DMS79 (cell line): ENCODE measurements around the gene UNC13A.

Source experiments
- DNase-seq: peaks from one replicate; lab custom pipeline; 2025; lab: John Stamatoyannopoulos, UW

Gene UNC13A

DNA sequence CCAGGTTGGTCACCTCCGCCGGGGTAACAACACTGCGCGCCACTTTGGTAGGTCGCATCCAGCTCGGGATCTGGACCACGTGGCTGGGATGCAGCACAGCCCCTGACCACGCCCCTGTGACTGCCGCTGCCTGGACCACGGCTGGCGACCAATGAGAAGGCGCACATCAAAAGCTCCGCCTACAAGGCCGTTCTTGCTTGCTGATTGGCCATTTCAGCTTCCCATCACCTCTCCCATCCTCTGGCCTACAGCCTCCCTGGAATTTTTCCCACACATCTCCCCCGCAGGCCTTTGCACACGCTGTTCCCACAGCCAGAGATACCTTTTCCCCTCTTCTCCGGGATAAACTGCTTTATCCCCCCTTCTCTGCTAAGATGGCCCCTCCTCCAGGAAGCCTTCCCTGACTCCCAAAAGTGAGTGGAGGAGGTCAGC is 18.6 kb upstream of the UNC13A start:
- no peak for DNase-seq

DNA sequence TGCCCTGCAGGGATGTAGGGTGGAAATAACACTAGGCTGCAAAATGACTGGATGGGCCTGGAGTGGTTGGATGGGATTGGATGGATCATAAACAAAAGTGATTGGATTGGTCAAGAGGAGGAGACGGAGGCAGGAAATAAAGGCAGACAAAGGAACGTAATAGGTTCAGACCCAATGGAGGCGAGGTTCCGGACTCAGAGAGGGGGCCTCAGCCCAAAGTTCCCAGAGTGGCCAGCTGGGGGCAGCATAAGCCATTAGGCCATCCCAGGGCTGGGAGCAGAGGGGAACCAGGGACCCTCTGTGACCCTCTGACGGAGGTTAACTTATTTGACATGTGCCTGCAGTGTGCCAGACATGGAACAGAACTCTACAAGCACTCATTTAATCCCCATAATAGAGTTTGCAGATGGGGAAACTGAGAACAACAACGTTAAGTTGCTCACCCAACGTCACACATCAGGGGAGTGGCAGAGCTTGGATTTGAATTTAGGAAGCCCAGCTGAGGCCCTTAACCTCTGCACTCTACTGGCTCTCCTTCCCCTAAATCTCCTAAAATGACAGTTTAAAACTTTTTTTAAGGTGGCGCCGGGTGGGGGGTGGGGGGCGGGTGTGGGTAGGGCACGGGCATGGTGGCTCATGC is 15.8 kb upstream of the UNC13A start:
- no peak for DNase-seq

DNA sequence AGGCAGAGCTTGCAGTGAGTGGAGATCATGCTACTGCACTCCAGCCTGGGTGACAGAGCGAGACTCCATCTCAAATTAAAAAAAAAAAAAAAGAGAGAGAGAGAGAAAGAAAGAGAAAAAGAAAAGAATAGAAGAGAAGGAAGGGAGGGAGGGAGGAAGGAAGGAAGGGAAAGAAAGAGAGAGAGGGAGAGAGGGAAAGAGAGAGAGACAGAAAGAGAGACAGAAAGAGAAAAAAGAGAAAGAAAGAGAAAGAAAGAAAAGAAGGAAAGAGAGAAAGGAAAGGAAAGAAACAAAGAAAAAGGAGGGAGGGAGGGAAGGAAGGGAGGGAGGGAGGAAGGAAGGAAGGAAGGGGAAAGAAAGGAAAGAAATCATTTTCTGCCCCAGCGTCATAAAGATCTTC is 7.0 kb upstream of the UNC13A start:
- DNase-seq, result no peak

DNA sequence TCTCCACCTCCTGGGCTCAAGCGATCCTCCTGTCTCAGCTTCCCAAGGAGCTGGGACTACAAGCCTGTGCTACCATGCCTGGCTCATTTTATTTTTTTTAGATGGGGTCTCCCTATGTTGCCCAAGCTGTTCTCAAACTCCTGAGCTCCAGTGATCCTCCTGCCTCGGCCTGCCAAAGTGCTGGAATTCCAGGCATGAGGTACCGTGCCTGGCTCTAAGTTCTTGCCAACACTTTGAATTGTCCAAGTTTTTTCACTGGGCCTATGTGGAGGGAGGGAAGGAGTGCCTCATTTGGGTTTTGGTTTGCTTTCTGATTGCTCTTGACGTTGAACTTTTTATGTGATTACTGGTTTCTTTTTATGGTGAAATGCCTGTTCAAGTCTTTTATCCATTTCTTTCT is 4.4 kb upstream of the UNC13A start:
- no peak for DNase-seq

DNA sequence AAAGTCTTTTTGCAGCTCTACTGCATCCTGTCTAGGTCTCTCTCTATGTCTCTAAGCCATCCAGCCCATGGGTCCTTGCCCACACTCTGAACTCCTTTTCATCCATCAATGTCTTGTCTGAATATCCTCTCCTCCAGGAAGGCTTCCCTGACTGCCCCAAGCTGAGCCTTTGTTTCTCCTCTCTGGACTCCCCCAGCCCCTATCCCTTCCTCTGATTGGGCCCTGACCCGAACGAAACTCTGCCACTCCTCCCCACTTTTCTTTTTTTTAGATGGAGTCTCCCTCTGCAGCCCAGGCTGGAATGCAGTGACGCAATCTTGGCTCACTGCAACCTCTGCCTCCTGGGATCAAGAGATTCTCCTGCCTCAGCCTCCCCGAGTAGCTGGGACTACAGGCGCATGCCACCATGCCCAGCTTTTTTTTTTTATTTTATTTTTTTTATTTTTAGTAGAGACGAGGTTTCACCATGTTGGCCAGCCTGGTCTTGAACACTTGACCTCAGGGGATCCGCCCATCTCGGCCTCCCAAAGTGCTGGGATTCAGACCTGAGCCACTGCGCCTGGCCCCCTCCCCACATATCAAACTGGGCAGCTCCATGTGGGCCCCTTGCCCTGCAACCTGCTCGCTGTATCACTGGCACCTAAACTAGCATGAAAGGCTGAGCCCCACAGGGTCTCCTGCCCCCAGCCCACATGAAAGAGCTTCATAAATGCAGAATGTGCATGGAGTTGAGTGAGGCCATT is 870 bp upstream of the UNC13A start:
- DNase-seq, result no peak

DNA sequence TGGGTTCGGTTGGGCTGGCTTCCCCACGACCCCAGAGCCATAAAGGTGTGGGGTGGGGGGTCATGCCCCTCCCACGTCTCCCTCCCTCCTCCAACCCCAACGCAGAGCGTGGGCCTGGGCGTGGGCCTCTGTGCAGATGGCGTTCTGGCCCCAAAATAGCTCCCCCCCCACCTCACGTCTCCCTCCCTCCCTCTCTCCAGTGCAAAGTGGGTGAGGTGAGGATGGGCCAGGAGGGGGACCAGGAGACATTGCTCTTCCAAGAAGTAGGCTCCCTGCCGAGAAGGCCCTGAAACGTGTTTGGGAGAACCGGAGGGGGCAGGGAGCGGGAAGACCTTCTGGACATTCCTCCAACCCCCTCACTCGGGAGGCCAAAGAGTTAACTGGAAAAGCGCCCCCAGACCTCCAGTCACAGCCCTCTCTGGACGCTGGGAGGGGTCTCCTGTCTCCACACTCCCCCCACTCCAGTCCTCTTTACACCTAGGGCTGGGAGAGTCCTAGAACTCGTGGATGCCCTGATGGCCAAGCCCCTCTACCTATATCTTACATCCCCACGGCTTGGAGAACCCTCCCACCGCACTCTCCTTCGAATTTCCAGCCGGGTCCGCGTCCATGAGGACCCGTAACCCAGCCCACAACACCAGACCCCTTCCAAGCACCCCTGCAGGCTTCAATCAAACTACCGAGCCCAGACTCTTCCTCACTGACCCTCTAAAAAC is 855 bp downstream of the UNC13A start:
- no peak for DNase-seq

DNA sequence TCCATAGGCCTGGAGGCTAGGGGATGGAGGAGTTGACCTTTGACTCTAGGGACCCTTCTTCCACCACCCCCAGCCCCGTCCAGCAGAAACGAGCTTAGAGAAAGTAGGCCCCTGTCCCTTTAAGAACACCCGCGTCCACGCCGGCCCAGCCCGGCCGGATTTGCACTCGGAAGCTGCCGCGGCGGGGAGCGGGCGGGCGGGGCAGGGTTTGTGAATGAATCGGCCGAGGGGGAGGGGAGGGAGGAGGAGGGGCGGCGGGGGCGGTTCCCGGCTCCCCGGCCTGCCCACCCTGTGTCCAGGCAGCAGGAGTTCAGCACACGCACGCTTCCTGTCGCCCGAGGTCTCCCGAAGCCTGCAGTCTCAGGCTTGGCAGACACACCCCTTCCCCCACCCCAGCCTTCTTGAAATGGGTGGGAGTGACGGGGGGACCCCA is 1.5 kb downstream of the UNC13A start:
- no peak for DNase-seq

DNA sequence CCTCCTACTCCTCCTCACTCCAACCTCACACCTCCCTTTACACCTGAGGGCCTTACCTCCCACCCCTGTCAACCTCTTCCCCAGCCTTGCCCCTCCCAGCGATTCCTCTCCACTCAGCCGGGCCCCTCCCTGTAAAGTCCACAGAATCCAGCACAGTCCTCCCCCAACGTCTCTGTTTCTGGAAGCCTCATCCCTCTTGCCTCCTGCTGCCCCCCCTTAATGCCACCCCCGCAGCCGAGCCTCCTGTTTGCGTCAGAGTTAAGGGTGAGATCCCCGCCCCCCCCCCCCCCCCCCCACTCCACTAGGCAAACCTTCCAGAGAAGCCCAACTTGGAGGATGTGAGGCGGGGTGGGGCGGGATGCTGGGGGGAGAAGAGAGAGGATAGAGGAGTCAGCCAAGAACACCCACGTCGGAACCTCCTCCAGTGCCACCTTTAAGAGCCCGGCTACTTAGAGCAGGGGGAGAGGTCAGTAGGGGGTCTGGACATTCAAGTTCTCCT is 2.1 kb downstream of the UNC13A start:
- DNase-seq, result no peak

DNA sequence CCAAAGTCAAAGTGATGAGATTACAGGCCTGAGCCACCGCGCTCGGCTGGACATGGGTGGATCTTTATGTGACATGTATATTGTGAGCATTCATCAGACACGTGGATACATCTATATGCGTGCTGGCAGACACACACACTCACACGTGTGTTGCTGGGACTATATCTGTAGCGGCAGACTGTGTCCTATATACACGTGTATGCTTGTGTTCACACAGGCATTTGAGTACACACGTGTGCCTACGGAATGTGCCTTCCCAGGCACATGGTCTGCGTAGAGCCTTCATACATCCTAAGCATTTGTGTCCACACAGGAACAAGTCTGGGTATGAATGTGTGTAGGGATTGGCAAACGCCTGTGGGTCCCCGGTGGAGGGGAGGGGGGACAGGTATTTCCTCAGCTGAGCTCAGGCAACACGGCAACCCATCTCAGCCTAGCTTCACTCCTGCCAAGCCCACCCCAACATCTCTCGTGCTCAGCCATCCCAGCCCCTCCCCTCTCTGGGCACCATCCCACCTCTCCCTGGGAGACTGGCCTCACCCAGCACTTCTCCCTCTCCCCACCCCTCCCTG is 2.6 kb downstream of the UNC13A start:
- DNase-seq, result no peak

DNA sequence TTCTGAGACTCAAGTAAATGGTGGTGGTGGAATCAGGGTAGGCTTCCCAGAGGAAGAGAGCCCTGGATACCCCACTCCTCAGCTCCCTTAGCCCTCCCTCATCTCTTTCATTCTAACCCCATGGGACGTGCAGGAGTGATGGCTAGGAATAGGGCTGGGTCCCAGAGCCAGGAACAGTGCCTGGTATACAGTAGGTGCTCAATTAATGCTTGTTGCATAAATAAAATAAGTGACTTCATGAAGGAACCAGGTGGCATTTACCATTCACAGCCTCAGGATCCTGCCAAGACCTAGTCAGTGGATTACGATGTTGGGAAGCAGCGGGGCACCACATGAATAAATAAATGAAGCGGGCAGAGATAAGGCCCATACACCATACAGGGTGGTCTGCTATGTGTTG is 3.9 kb downstream of the UNC13A start:
- no peak for DNase-seq

DNA sequence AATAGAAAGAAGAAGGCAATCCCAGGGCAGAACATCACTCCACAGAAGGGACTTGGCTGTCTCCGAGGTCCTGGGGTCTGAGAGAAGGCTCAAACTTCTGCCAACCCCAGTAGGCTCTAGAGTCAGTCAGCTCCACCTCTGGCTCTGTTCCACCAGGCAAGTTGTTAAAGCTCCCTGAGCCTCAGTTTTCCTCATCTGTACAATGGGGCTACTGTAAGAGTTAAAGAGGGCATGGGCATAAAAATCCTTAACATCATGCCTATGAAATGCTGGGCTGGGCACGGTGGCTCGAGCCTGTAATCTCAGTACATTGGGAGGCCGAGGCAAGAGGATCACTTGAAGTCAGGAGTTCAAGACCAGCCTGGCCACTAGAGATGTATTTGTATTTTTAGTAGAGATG is 5.1 kb downstream of the UNC13A start:
- DNase-seq, result no peak

DNA sequence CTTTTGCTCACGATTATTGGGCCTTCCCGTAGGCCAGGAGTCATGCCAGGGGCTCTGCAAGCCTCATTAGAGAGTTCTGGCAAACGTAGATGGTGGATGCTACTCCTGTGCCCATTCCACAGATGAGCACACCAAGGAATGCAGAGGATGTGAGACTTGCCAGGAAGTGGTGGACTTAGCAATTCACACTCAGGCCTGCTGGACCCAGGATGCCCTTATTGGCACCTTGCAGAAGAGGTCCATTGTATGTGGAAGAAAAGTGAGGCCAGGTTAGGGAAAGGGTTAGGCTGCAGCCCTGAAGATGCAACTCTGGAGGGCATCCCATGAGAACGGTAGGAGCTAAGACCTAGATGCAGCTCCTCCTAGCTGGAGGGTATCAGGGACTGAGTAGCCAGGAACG is 5.9 kb downstream of the UNC13A start:
- DNase-seq, result no peak

DNA sequence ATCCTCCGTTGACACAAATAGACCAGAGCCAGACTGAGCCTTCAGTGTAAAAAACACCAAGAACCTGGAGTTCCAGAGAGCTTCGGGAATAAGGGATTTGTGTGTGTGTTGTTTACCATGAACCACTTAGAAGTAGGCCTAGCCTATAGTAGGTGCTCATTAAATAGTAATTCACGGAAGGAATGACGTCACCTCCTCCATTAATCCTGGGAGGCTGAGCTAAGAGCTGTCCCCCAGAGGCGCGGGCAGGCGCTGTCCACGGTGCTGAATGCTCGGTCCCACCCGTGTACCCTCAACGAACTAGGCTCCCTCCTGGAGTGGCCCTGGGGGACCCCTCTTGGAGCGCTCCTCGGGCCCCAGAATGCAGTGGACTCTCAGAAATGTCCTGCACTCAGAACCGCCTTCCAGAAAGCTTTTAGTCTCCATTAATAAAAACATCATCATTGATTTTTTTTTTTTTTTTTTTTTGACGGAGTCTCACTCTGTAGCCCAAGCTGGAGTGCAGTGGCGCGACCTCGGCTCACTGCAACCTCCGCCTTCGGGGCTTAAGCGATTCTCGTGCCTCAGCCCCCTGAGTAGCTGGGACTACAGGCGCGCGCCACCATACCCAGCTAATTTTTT is 6.5 kb downstream of the UNC13A start:
- no peak for DNase-seq

DNA sequence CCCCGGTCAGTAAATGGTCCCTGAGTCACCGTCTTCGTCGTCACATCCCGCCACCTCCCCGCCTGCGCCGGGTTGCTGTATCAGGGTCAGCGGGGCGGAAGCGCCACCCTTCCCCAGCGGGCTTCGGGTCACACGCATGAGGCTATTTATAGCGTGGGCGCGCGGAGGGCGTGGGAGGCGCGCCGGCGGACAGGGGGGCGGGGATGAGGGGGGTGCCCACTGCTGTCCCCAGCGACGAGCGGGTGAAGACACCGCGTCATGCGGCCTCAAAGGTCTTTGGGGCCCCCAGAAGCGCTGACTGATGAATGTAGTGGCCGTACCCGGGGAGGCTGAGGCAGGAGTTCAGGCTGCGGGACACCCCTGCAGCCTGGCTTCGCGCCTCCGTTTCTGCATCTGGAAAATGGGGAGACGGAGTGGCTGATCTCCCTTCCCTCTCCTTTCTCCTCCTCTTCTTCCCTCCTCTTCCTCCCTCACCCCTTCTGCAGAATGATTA is 7.9 kb downstream of the UNC13A start:
- DNase-seq, result no peak

DNA sequence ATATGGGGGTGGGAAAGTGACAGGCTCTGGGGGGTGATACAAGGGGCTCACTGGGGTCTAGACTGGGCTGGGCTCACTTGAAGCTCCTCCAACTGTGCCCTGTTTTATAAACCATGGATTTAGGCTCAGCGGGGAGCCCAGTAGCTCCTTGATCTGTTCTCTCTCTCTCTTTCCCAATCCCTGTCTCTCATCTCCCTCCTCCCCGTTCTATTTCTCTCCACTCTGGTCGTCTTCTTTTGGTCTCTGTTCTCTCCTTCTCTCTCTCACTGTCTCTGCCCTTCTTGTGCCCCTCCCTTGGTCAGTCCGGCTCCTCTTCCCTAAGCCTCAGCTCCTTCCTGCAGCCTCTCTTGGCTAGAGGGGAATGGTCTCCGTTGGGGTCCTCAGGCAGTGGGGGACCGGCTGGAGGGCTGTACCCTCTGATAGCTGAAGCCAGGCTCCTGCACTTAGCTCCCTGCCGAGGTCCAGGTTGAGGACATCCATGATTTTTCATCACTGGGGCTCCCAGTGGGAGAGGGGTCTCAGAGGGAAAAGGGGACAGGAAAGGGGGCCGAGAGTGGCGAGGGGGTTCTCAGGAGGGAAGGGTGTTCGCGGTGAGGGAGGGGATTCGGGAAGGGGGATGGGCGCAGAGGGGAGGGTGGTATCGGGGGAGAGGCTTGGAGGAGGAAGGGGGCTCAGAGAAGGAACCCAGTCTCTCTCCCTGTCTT is 8.5 kb downstream of the UNC13A start:
- DNase-seq, result no peak

DNA sequence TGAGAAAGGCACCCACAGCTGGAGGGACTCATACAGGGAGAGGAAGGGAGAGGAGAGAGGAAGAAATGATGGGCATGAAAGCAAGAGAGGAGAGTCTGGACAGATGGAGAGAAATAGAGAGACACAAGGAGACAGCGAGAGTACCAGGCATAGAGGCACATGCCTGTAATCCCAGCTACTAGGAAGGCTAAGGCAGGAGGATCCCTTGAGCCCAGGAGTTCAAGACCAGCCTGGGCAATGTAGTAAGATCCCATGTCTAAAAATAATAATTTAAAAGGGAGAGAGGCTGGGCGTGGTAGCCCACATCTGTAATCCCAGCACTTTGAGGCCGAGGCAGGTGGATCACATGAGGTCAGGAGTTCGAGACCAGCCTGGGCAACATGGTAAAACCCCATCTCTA is 9.3 kb downstream of the UNC13A start:
- DNase-seq, result no peak

DNA sequence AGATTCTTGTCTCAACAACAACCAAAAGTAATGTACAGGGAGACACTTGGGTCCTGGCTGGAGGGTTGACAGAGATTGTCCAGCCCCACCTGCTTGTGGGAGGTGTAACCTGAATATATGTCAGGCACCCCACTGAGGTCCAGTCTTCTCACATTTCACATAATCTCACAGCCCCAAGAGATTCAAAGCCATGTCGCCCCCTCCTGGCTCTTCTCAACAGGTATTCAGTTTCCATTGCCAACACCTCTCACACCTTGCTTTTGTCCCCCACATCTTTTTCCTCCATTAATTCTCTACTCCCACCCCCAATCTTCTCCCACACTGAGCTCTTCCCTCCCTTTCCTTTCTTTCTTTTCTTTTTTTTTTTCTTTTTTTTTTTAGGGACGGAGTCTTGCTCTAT is 11.2 kb downstream of the UNC13A start:
- no peak for DNase-seq

DNA sequence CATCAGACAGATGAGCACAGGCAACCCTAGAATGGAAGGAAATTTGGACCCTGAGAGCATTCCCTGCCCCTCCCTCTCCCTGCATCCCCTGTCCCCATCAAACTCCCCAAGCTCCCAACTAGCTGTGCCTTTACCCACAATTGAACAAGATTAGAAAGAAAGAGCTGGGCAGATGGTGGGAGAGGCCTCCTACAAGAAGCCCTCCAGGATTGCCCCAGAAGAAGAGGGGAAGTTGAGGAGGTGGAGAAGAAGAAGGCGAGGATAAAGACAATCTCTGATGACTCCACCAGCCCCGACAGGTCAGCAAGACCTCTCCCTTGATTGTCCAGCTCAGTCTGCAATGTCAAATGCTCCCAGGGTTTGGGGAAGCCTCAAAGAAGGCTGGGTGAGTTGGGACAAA is 11.9 kb downstream of the UNC13A start:
- no peak for DNase-seq

DNA sequence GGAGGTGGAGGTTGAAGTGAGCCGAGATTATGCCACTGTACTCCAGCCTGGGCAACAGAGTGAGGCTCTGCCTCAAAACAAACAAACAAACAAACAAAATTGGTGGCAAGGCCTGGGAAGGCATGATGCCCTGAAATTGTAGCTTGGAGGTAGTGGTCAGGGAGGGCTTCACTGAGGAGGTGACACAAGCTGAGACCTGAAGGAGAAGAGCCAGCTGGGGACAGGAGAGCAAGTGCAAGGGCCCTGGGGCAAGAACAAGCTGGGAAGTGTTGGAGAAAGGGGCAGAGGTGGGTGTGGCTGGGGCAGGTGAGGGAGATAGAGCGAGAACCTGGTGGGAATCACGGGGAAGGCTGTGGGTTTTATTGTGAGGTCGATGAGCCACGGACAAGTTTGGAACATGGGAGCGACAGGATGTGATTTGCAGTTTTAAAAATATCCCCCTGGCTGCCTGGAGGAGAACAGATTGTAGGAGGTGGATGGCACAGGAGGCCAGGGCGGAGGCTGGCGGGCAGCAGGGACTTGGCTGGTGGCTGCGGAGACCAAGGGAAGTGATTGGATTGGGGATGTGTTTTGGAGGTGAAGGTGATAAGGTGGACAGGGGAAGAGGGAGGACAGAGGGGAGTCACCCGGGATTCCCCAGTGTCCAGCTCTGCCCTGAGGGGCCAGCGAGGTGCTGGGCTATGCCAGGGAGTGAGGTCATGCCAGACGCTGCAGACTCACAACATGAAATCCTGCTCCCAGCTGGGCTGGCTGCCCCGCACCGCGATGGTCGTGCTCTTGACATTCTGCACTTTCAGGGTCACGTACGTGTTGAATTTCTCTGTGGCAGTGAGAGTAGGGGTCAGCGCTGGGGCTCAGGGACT is 14.0 kb downstream of the UNC13A start:
- DNase-seq, result no peak

DNA sequence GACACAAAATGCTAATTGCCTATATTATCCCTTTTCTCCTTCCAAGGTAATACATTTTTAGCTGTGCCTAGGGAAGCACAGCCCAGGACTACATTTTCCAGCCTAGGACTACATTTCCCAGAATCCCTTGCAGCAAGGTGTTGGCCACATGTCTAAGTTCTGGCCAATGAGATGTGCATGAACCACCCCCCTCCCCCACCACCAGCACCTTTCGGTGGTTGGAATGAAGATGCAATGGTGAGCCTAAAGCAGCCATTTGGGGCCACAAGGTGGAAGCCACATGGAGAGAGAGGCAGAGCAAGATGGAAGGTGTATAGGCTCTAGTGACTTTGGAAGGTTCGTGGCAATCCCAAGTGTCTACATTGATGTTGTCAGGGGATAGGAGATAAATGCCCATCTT is 16.2 kb downstream of the UNC13A start:
- DNase-seq, result no peak

DNA sequence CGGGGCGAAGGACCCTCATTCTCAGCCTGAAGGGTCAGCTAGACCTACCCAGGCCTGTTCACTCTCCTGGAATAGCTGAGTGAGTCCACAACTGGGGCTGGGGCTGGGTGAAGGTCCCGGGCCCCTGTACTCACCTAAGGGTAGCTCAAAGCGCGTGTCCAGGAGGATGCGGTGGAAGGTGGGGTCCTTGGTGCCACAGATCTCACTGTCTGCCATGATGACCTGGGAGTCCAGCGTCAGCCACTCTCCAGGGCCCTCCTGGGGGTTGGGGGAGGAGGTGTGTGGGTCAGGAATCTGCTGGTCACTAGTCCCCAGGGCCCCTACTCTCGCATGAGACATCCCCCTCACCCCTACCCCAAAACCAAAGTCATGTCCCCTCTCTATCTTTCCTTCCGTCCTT is 18.7 kb downstream of the UNC13A start:
- DNase-seq, result no peak
